ENCODE measurements around the gene N4BP2.
A peak's percentile ranks its signal among the peaks of the same experiment; 100 is the strongest.

Gene N4BP2

DNA sequence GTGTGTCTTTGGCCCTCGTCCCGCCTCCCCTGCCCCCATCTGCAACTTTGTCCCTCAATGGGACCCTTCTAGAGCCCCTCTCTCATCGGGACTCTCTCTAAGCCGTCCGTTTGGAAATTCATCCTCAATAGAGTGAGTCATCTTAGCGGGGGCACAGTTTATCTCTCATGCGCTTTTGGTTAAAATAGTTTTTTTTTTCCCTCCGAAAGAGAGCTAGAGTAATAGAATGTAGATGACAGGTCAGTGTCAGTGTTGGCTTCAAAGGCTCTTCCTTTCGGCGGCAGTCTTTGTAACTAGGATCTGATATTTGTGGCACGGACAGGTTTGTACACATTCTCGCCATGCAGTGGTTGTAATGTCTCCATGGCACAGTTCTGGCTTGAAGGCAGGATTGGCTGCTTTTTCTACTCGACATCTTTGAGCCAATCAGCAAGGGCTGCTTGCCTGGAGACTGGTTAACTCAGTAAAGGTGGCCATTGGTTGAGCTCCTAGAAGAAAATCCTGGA is 989 bp downstream of the N4BP2 start:
- peak; percentile 82 for DNase-seq (ENCODE audit: low read depth)
- H3K4me3 ChIP-seq (ENCODE audit: low read depth, low read length): peak overlapping the region; percentile 94
- TF ChIP-seq, protein P1, sequence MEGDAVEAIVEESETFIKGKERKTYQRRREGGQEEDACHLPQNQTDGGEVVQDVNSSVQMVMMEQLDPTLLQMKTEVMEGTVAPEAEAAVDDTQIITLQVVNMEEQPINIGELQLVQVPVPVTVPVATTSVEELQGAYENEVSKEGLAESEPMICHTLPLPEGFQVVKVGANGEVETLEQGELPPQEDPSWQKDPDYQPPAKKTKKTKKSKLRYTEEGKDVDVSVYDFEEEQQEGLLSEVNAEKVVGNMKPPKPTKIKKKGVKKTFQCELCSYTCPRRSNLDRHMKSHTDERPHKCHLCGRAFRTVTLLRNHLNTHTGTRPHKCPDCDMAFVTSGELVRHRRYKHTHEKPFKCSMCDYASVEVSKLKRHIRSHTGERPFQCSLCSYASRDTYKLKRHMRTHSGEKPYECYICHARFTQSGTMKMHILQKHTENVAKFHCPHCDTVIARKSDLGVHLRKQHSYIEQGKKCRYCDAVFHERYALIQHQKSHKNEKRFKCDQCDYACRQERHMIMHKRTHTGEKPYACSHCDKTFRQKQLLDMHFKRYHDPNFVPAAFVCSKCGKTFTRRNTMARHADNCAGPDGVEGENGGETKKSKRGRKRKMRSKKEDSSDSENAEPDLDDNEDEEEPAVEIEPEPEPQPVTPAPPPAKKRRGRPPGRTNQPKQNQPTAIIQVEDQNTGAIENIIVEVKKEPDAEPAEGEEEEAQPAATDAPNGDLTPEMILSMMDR (IDR thresholded peaks at IDR 0.05; ENCODE audit: low read depth, low read length, missing control alignments): no peak

DNA sequence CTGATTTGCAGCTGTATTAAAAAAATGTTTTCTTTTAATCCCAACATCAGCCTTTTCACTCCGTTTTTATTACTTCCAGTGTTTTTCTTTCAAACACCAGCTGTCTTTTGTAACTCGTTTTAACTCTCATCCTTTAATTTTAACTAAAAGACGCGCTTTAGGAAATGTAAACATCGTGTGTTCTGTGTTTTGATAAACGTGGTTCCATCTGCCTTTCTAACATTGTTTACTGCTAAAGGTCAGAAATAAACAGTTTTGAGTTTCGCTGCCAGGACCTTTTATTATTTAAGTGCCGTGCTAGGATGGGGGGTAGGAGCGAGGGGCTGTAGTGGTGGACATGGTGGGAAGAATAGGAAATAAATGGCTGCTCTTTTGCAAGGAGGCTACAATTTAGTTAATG is 1.5 kb downstream of the N4BP2 start:
- H3K4me3 ChIP-seq (ENCODE audit: low read depth, low read length): peak overlapping the region; percentile 94
- TF ChIP-seq, protein P1 (IDR thresholded peaks at IDR 0.05; ENCODE audit: low read depth, low read length, missing control alignments): no peak
- no peak for DNase-seq (ENCODE audit: low read depth)

DNA sequence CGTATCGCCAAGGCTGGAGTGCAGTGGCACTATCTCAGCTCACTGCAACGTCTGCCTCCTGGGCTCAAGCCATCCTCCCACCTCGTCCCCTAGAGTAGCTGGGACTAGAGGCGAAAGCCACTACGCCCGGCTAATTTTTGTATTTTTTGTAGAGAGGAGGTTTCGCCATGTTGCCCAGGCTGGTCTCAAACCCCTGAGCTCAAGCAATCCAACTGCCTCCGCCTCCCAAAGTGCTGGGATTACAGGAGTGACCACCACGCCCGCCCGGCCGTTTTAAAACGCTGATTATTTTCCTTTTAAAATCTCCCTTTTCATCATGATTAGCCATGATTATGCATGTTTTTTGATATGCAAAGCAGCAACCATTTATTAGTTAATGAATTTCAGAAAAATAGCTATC is 2.2 kb downstream of the N4BP2 start:
- DNase-seq (ENCODE audit: low read depth): no peak
- TF ChIP-seq, protein P1 (IDR thresholded peaks at IDR 0.05; ENCODE audit: low read depth, low read length, missing control alignments): no peak
- no peak overlapping the region for H3K4me3 ChIP-seq (ENCODE audit: low read depth, low read length)

DNA sequence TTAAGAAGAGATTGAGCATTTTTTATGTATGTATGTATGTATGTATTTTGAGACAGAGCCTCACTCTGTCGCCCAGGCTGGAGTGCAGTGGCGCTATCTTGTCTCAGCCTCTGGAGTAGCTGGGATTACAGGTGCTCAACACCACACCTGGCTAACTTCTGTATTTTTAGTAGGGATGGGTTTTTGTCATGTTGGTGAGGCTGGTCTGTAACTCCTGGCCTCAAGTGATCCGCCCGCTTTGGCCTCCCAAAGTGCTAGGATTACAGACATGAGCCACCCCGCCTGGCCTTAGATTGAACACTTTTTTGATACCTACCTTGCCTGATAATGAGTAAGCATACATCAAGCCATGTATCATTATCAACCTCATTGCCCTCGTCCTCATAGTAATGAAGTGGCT is 2.7 kb downstream of the N4BP2 start:
- no peak for DNase-seq (ENCODE audit: low read depth)
- TF ChIP-seq, protein P1 (IDR thresholded peaks at IDR 0.05; ENCODE audit: low read depth, low read length, missing control alignments): no peak
- H3K4me3 ChIP-seq (ENCODE audit: low read depth, low read length): no peak overlapping the region

DNA sequence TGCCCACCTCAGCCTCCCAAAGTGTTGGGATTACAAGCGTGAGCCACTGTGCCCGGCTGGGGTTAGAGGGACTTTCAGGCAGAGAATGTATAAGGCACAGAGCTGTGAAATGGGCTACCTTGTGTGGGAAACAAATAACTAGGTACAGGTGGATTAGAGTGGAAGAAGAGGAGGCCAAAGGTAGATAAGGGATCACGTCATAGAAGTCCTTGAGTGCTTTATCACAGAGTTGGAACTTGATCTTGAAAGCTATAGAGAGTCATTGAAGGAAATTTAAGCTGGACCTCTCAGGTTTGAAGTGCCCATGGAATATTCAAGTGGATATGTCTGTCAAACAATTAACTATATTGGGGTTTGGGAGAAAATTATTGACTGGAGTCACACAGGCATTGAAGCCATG is 8.4 kb downstream of the N4BP2 start:
- TF ChIP-seq, protein P1 (IDR thresholded peaks at IDR 0.05; ENCODE audit: low read depth, low read length, missing control alignments): no peak
- no peak overlapping the region for H3K4me3 ChIP-seq (ENCODE audit: low read depth, low read length)
- no peak for DNase-seq (ENCODE audit: low read depth)

DNA sequence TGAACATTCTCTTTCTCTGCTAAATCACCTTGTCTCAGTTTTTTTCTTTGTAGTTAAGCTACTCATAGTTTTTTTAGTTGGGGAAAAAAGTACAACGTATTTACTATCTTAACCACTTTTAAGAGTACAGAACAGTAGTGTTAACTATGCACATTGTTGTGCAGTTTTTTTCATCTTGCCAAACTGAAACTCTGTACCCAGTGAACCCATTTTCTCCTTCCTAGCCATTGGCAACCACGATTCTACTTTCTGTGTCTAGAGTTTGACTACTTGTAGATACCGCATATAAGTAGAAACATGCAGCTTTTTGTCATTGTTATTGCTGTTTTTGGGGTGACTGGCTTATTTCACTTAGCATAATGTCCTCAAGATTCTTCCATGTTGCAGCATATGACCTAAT is 10.0 kb downstream of the N4BP2 start:
- no peak overlapping the region for H3K4me3 ChIP-seq (ENCODE audit: low read depth, low read length)
- TF ChIP-seq, protein P1 (IDR thresholded peaks at IDR 0.05; ENCODE audit: low read depth, low read length, missing control alignments): no peak
- no peak for DNase-seq (ENCODE audit: low read depth)

DNA sequence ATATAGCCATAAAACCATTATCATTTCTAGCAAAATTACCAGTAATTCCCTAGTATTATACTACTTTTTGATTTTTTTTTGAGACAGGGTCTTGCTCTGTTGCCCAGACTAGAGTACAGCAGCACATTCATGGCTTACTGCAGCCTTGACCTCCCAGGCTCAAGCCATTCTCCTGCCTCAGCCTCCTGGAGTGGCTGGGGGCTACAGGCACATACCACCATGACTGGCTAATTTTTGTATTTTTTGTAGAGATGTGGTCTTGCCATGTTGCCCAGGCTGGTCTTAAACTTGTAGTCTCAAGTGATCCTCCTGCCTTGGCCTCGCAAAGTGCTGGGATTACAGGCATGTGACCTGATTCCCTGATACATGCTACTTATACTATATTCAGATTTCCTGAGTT is 13.7 kb downstream of the N4BP2 start:
- TF ChIP-seq, protein P1 (IDR thresholded peaks at IDR 0.05; ENCODE audit: low read depth, low read length, missing control alignments): no peak
- no peak overlapping the region for H3K4me3 ChIP-seq (ENCODE audit: low read depth, low read length)
- no peak for DNase-seq (ENCODE audit: low read depth)

All from GM12864 (cell line).